ENCODE measurements around the gene MUC6.

MUC6 gene

GRCh38 chr11:1049431-1049891, 12.9 kb upstream of the MUC6 start:
- ChIA-PET POLR2A (no interaction called here), CTCF (interaction anchor here (1.2 kb wide), 1 partner anchor 206 kb away, joined by 3 read pairs; no protein-coding TSS in a partner anchor)

GRCh38 chr11:1049071-1049405, 12.5 kb upstream of the MUC6 start:
- no peak overlapping the region for H3K4me3 ChIP-seq (ENCODE audit: low read depth, low read length)
- H3K4me1 ChIP-seq (ENCODE audit: control insufficient read depth, insufficient read depth, low read length) = no peaks in the 10 kb centered on the region
- no peak for TF ChIP-seq ZNF335 (tag by site-specific recombination; conservative IDR thresholded peaks at IDR 0.05)
- TF ChIP-seq PBX3 (CRISPR knock-in tag; IDR thresholded peaks at IDR 0.05) = no peak
- no peak for TF ChIP-seq ZNF658 (tag by site-specific recombination; IDR thresholded peaks at IDR 0.05)
- no peak for TF ChIP-seq ZSCAN4 (tag by site-specific recombination; IDR thresholded peaks at IDR 0.05)
- TF ChIP-seq ZNF580 (tag by site-specific recombination; IDR thresholded peaks at IDR 0.05) = no peak
- no peak for TF ChIP-seq ZBTB10 (tag by site-specific recombination; IDR thresholded peaks at IDR 0.05)
- TF ChIP-seq SP2 (tag by site-specific recombination; IDR thresholded peaks at IDR 0.05) = no peak
- TF ChIP-seq ZNF174 (tag by site-specific recombination; IDR thresholded peaks at IDR 0.05) = no peak
- TF ChIP-seq ZNF394 (tag by site-specific recombination; IDR thresholded peaks at IDR 0.05; ENCODE audit: borderline replicate concordance) = no peak
- no peak for TF ChIP-seq ZNF302 (tag by site-specific recombination; IDR thresholded peaks at IDR 0.05; ENCODE audit: low read depth)
- ChIA-PET CTCF (no interaction called here), POLR2A (no interaction called here)
- no peaks in the 10 kb centered on the region for H3K36me3 ChIP-seq (ENCODE audit: control insufficient read depth in 2 of 2, insufficient read depth in 1 of 2, low read length in 2 of 2)
- no peak overlapping the region for H3K27ac ChIP-seq (ENCODE audit: extremely low read depth, low read depth, low read length)
- H3K9me3 ChIP-seq (ENCODE audit: control insufficient read depth, insufficient read depth, low read depth, low read length) = no peaks in the 10 kb centered on the region

More at GRCh38 chr11:1049431-1049891, 12.9 kb upstream of the MUC6 start:
- no peak overlapping the region for H3K4me3 ChIP-seq (ENCODE audit: low read depth, low read length)
- no peaks in the 10 kb centered on the region for H3K9me3 ChIP-seq (ENCODE audit: control insufficient read depth, insufficient read depth, low read depth, low read length)
- no peaks in the 10 kb centered on the region for H3K4me1 ChIP-seq (ENCODE audit: control insufficient read depth, insufficient read depth, low read length)
- no peaks in the 10 kb centered on the region for H3K36me3 ChIP-seq (ENCODE audit: control insufficient read depth in 2 of 2, insufficient read depth in 1 of 2, low read length in 2 of 2)
- no peak for TF ChIP-seq AEBP2 (tag by site-specific recombination; IDR thresholded peaks at IDR 0.05; ENCODE audit: borderline replicate concordance)
- no peak for TF ChIP-seq ZNF837 (tag by site-specific recombination; IDR thresholded peaks at IDR 0.05)
- no peak for TF ChIP-seq ZSCAN16 (tag by site-specific recombination; IDR thresholded peaks at IDR 0.05)
- no peak for TF ChIP-seq SP3 (tag by site-specific recombination; IDR thresholded peaks at IDR 0.05)
- no peak for TF ChIP-seq ZBTB10 (tag by site-specific recombination; IDR thresholded peaks at IDR 0.05)
- no peak for TF ChIP-seq ZBTB44 (tag by site-specific recombination; IDR thresholded peaks at IDR 0.05)
- no peak overlapping the region for H3K27ac ChIP-seq (ENCODE audit: extremely low read depth, low read depth, low read length)
